ENCODE results near the gene FNDC1. TPM values are rescaled to one million over a fixed set of nuclear protein-coding genes. Genes with fewer than 3 reads are reported as not detected.

Gene FNDC1
- total and polyA plus RNA-seq, 3 experiments from 2014 or later: 0.04 TPM; not detected in 1

- peaks cover 2 to 4% of the 10 kb centered on the region in 2 donors for H3K27me3 Mint-ChIP-seq
- H3K36me3 Mint-ChIP-seq: no peaks in the 10 kb centered on the region
- H3K9me3 ChIP-seq (ENCODE audit: low read length): no peaks in the 10 kb centered on the region
- H3K4me1 ChIP-seq (ENCODE audit: insufficient read depth, low read length): no peaks in the 10 kb centered on the region
- no peaks in the 10 kb centered on the region for H3K9me3 Mint-ChIP-seq
- H3K27ac Mint-ChIP-seq: no peak overlapping the region
- H3K27me3 ChIP-seq (ENCODE audit: insufficient read depth, low read length, poor library complexity, severe bottlenecking): no peaks in the 10 kb centered on the region
- DNase-seq: no peak
- no peak overlapping the region for H3K4me3 Mint-ChIP-seq
- H3K4me1 Mint-ChIP-seq: no peaks in the 10 kb centered on the region
- no peak overlapping the region for H3K4me3 ChIP-seq (ENCODE audit: low read length)
- CTCF ChIA-PET: interaction anchor here (1.5 to 14.0 kb wide), 6 partner anchors 17 to 122 kb away, joined by 3 to 261 read pairs (median 8); partner anchors contain the start of gene RSPH3
- POLR2A ChIA-PET: no interaction called here
- no peak overlapping the region for H3K27ac ChIP-seq (ENCODE audit: low read depth, low read length)
- no peaks in the 10 kb centered on the region for H3K36me3 ChIP-seq (ENCODE audit: insufficient read depth, low read length)
Observed at GRCh38 chr6:159127701-159128100, 41.5 kb upstream of the FNDC1 start.

- Mint-ChIP-seq H3K9me3 (no peaks in the 10 kb centered on the region), H3K36me3 (no peaks in the 10 kb centered on the region), H3K27me3 (no peaks in the 10 kb centered on the region), H3K4me1 (no peaks in the 10 kb centered on the region), H3K4me3 (no peak overlapping the region), H3K27ac (no peak overlapping the region)
- no peak for DNase-seq
- Histone ChIP-seq H3K4me1 (ENCODE audit: insufficient read depth, low read length) (no peaks in the 10 kb centered on the region), H3K36me3 (ENCODE audit: insufficient read depth, low read length) (no peaks in the 10 kb centered on the region), H3K27me3 (ENCODE audit: insufficient read depth, low read length, poor library complexity, severe bottlenecking) (no peaks in the 10 kb centered on the region), H3K9me3 (ENCODE audit: low read length) (no peaks in the 10 kb centered on the region), H3K27ac (ENCODE audit: low read depth, low read length) (no peak overlapping the region), H3K4me3 (ENCODE audit: low read length) (no peak overlapping the region)
- ChIA-PET POLR2A (no interaction called here), CTCF (interaction anchor here (0.6 to 14.0 kb wide), 6 partner anchors 13 to 124 kb away, joined by 3 to 261 read pairs (median 4); partner anchors contain the start of gene RSPH3)
Observed at GRCh38 chr6:159128978-159129377, 40.2 kb upstream of the FNDC1 start.

- H3K27ac ChIP-seq (ENCODE audit: low read depth, low read length): no peak overlapping the region
- Mint-ChIP-seq H3K4me3 (no peak overlapping the region), H3K27me3 (no peaks in the 10 kb centered on the region), H3K27ac (no peak overlapping the region), H3K4me1 (peaks cover 0 to 8% (median 6%) of the 10 kb centered on the region in 3 donors), H3K9me3 (no peaks in the 10 kb centered on the region), H3K36me3 (no peaks in the 10 kb centered on the region)
- ChIA-PET CTCF (interaction anchor here (14.0 kb wide), 1 partner anchor 126 kb away, joined by 261 read pairs; the partner anchor contains the start of gene RSPH3), POLR2A (no interaction called here)
- no peaks in the 10 kb centered on the region for H3K4me1 ChIP-seq (ENCODE audit: insufficient read depth, low read length)
- no peaks in the 10 kb centered on the region for H3K9me3 ChIP-seq (ENCODE audit: low read length)
- no peak for DNase-seq
- no peaks in the 10 kb centered on the region for H3K27me3 ChIP-seq (ENCODE audit: insufficient read depth, low read length, poor library complexity, severe bottlenecking)
- no peaks in the 10 kb centered on the region for H3K36me3 ChIP-seq (ENCODE audit: insufficient read depth, low read length)
- no peak overlapping the region for H3K4me3 ChIP-seq (ENCODE audit: low read length)
Observed at GRCh38 chr6:159130846-159131245, 38.4 kb upstream of the FNDC1 start.

GRCh38 chr6:159131709-159132108 is 37.5 kb upstream of the FNDC1 start:
- Histone ChIP-seq H3K36me3 (ENCODE audit: insufficient read depth, low read length) (no peaks in the 10 kb centered on the region), H3K27ac (ENCODE audit: low read depth, low read length) (no peak overlapping the region), H3K27me3 (ENCODE audit: insufficient read depth, low read length, poor library complexity, severe bottlenecking) (no peaks in the 10 kb centered on the region), H3K9me3 (ENCODE audit: low read length) (no peaks in the 10 kb centered on the region), H3K4me1 (ENCODE audit: insufficient read depth, low read length) (no peaks in the 10 kb centered on the region), H3K4me3 (ENCODE audit: low read length) (no peak overlapping the region)
- POLR2A ChIA-PET: interaction anchor here (1.0 kb wide), 1 partner anchor 124 kb away, joined by 3 read pairs; no protein-coding TSS in a partner anchor
- no peak overlapping the region for H3K27ac Mint-ChIP-seq
- CTCF ChIA-PET: interaction anchor here (5.1 to 14.0 kb wide), 2 partner anchors 23 to 126 kb away, joined by 69 to 261 read pairs; partner anchors contain the start of gene RSPH3
- H3K9me3 Mint-ChIP-seq: no peaks in the 10 kb centered on the region
- no peak for DNase-seq
- H3K4me1 Mint-ChIP-seq: peaks cover 0 to 8% (median 6%) of the 10 kb centered on the region in 3 donors
- peaks cover 0 to 4% of the 10 kb centered on the region in 2 donors for H3K27me3 Mint-ChIP-seq
- no peaks in the 10 kb centered on the region for H3K36me3 Mint-ChIP-seq
- H3K4me3 Mint-ChIP-seq: no peak overlapping the region

GRCh38 chr6:159132664-159133063 is 36.5 kb upstream of the FNDC1 start:
- Histone ChIP-seq H3K4me3 (ENCODE audit: low read length) (no peak overlapping the region), H3K36me3 (ENCODE audit: insufficient read depth, low read length) (no peaks in the 10 kb centered on the region), H3K27me3 (ENCODE audit: insufficient read depth, low read length, poor library complexity, severe bottlenecking) (no peaks in the 10 kb centered on the region), H3K9me3 (ENCODE audit: low read length) (no peaks in the 10 kb centered on the region), H3K27ac (ENCODE audit: low read depth, low read length) (no peak overlapping the region), H3K4me1 (ENCODE audit: insufficient read depth, low read length) (no peaks in the 10 kb centered on the region)
- DNase-seq: no peak
- POLR2A ChIA-PET: no interaction called here
- peaks cover 3 to 7% of the 10 kb centered on the region in 2 donors for H3K27me3 Mint-ChIP-seq
- CTCF ChIA-PET: interaction anchor here (2.1 to 14.0 kb wide), 3 partner anchors 24 to 127 kb away, joined by 14 to 261 read pairs (median 69); partner anchors contain the start of gene RSPH3
- H3K36me3 Mint-ChIP-seq: no peaks in the 10 kb centered on the region
- H3K9me3 Mint-ChIP-seq: no peaks in the 10 kb centered on the region
- peak overlapping the region in 1 of 8 donors; percentile 17 for H3K27ac Mint-ChIP-seq
- peaks cover 0 to 8% (median 6%) of the 10 kb centered on the region in 3 donors for H3K4me1 Mint-ChIP-seq
- H3K4me3 Mint-ChIP-seq: no peak overlapping the region

- DNase-seq: peak; percentile 57 to 77 (median 67)
- no peak overlapping the region for H3K4me3 Mint-ChIP-seq
- H3K27ac Mint-ChIP-seq: no peak overlapping the region
- Histone ChIP-seq H3K27ac (ENCODE audit: low read depth, low read length) (no peak overlapping the region), H3K36me3 (ENCODE audit: insufficient read depth, low read length) (no peaks in the 10 kb centered on the region), H3K4me3 (ENCODE audit: low read length) (no peak overlapping the region), H3K4me1 (ENCODE audit: insufficient read depth, low read length) (no peaks in the 10 kb centered on the region), H3K27me3 (ENCODE audit: insufficient read depth, low read length, poor library complexity, severe bottlenecking) (no peaks in the 10 kb centered on the region), H3K9me3 (ENCODE audit: low read length) (no peaks in the 10 kb centered on the region)
- CTCF ChIA-PET: interaction anchor here (0.5 to 14.0 kb wide), 44 partner anchors 8 to 934 kb away, joined by 3 to 261 read pairs (median 4); partner anchors contain the start of genes RSPH3 and TAGAP
- POLR2A ChIA-PET: interaction anchor here (0.6 to 2.0 kb wide), 3 partner anchors 72 to 126 kb away, joined by 3 to 8 read pairs (median 3); no protein-coding TSS in a partner anchor
- H3K9me3 Mint-ChIP-seq: no peaks in the 10 kb centered on the region
- H3K4me1 Mint-ChIP-seq: peaks cover 0 to 8% (median 6%) of the 10 kb centered on the region in 3 donors
- H3K36me3 Mint-ChIP-seq: no peaks in the 10 kb centered on the region
- H3K27me3 Mint-ChIP-seq: peaks cover 15 to 21% of the 10 kb centered on the region in 2 donors
Observed at GRCh38 chr6:159134701-159135364, 34.4 kb upstream of the FNDC1 start.

- Mint-ChIP-seq H3K4me3 (no peak overlapping the region), H3K27me3 (peaks cover 17 to 28% of the 10 kb centered on the region in 2 donors), H3K9me3 (no peaks in the 10 kb centered on the region), H3K27ac (no peak overlapping the region), H3K36me3 (no peaks in the 10 kb centered on the region), H3K4me1 (peaks cover 0 to 8% (median 6%) of the 10 kb centered on the region in 3 donors)
- H3K4me3 ChIP-seq (ENCODE audit: low read length): no peak overlapping the region
- H3K27ac ChIP-seq (ENCODE audit: low read depth, low read length): no peak overlapping the region
- H3K9me3 ChIP-seq (ENCODE audit: low read length): no peaks in the 10 kb centered on the region
- no peaks in the 10 kb centered on the region for H3K27me3 ChIP-seq (ENCODE audit: insufficient read depth, low read length, poor library complexity, severe bottlenecking)
- CTCF ChIA-PET: interaction anchor here (1.1 to 14.0 kb wide), 3 partner anchors 28 to 132 kb away, joined by 3 to 261 read pairs (median 33); partner anchors contain the start of gene RSPH3
- no peak for DNase-seq
- H3K4me1 ChIP-seq (ENCODE audit: insufficient read depth, low read length): no peaks in the 10 kb centered on the region
- H3K36me3 ChIP-seq (ENCODE audit: insufficient read depth, low read length): no peaks in the 10 kb centered on the region
- POLR2A ChIA-PET: no interaction called here
Observed at GRCh38 chr6:159137676-159138075, 31.5 kb upstream of the FNDC1 start.

GRCh38 chr6:159142531-159142930 is 26.7 kb upstream of the FNDC1 start:
- Histone ChIP-seq H3K4me3 (ENCODE audit: low read length) (no peak overlapping the region), H3K9me3 (ENCODE audit: low read length) (no peaks in the 10 kb centered on the region), H3K27ac (ENCODE audit: low read depth, low read length) (no peak overlapping the region), H3K36me3 (ENCODE audit: insufficient read depth, low read length) (no peaks in the 10 kb centered on the region), H3K4me1 (ENCODE audit: insufficient read depth, low read length) (no peaks in the 10 kb centered on the region), H3K27me3 (ENCODE audit: insufficient read depth, low read length, poor library complexity, severe bottlenecking) (no peaks in the 10 kb centered on the region)
- peaks cover 21 to 40% of the 10 kb centered on the region in 2 donors for H3K27me3 Mint-ChIP-seq
- no peak overlapping the region for H3K4me3 Mint-ChIP-seq
- H3K4me1 Mint-ChIP-seq: no peaks in the 10 kb centered on the region
- no peaks in the 10 kb centered on the region for H3K9me3 Mint-ChIP-seq
- H3K27ac Mint-ChIP-seq: no peak overlapping the region
- H3K36me3 Mint-ChIP-seq: no peaks in the 10 kb centered on the region
- CTCF ChIA-PET: interaction anchor here (1.4 kb wide), 2 partner anchors 8 to 13 kb away, joined by 3 to 4 read pairs; no protein-coding TSS in a partner anchor
- POLR2A ChIA-PET: no interaction called here
- DNase-seq: no peak
